MV-4-11 (cell line): ENCODE measurements around the gene CELF5.

ENCODE experiments used
- DNase-seq: peaks from one replicate; lab custom pipeline; 2025; lab: John Stamatoyannopoulos, UW

CELF5 gene

GRCh38 chr19:3344608-3345598 is 120.4 kb downstream of the CELF5 start:
- no peak for DNase-seq

DNA sequence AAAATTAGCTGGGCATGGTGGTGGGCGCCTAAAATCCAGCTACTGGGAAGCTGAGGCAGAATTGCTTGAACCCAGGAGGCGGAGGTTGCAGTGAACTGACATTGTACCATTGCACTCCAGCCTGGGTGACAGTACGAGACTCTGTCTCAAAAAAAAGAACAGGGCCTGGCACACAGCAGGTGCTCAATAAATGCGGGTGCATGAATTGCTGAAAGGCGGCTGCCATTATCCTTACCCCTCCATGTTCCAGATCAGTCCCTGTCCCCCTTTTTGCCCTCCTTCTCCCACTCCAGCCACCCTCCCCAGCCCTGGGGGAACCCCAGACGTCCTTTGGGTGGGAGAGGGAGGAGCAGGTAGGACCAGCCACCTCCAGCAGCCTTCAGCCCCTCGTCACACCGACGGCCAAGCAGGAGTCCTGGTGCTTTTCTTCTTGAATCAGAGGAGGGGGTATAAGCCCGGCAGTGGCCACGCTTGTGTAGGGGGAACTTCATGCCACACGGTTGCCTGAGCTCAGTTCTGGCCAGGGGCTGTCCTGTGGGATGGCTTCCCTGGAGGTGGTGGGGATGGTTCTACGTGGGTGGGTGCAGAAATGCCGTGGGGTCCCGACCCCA is 121.5 kb downstream of the CELF5 start:
- DNase-seq, result no peak
